ENCODE data around the gene DAPK3. TPM values are rescaled to one million over a fixed set of nuclear protein-coding genes. Genes with fewer than 3 reads are reported as not detected.

Gene DAPK3
- total RNA-seq, 1 experiment from 2014 or later: 75.4 TPM

- DNase-seq (ENCODE audit: low spot score): no peak
Measured at GRCh38 chr19:3919793-3920192, 51.1 kb downstream of the DAPK3 start.

DNA sequence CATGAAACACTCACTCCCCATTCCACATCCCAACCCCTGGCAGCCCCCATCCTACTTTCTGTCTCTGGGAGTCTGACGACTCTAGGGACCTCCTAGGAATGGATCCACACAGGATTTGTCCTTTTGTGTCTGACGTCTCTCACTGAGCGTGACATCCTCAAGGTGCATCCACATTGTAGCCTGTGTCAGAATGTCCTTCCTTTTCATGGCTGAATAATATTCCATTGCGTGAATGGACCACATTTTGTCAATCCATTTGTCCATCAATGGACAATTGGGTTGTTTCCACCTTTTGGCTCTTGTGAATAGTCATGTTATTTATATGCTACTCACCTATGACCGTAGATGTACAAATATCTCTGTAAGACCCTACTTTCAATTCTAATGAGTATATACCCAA, 54.9 kb downstream of the DAPK3 start:
- DNase-seq (ENCODE audit: low spot score): no peak

GRCh38 chr19:3914199-3914598, 56.7 kb downstream of the DAPK3 start:
- DNase-seq (ENCODE audit: low spot score): no peak

- DNase-seq (ENCODE audit: low spot score): no peak
Measured at GRCh38 chr19:3910105-3910504, 60.8 kb downstream of the DAPK3 start.

Small RNAs within 50 kb of the gene (small RNA-seq; reads per million reads assigned to genes)
- gene RN7SL202P (not detected), gene SNORD37 (13.4 reads per million, percentile 90 among the genes with 10 or more reads in this experiment)

Other genes with a start within 250 kb of the DAPK3 start
- gene APBA3, start 209.4 kb downstream of the DAPK3 start, total RNA-seq (2014; rRNA removed; shearing (Covaris generic)): 31.4 TPM in 2 replicates
- gene MRPL54, start 208.4 kb downstream of the DAPK3 start, total RNA-seq (2014; rRNA removed; shearing (Covaris generic)): 50.7 and 59.5 TPM in 2 replicates
- gene RAX2, start 198.9 kb downstream of the DAPK3 start, total RNA-seq (2014; rRNA removed; shearing (Covaris generic)): not detected in 2 replicates
- 0.92 TPM in 1 of 2 replicates, not detected in the other for gene MATK, start 184.7 kb downstream of the DAPK3 start, total RNA-seq (2014; rRNA removed; shearing (Covaris generic))
- not detected in 2 replicates for gene ZFR2, start 102.1 kb downstream of the DAPK3 start, total RNA-seq (2014; rRNA removed; shearing (Covaris generic))
- gene ATCAY, start 90.4 kb downstream of the DAPK3 start, total RNA-seq (2014; rRNA removed; shearing (Covaris generic)): not detected in 2 replicates
- gene NMRK2, start 38.0 kb downstream of the DAPK3 start, total RNA-seq (2014; rRNA removed; shearing (Covaris generic)): not detected in 2 replicates
- gene EEF2, start 14.4 kb upstream of the DAPK3 start, total RNA-seq (2014; rRNA removed; shearing (Covaris generic)): 2,153 and 2,165 TPM in 2 replicates
- 40.6 and 40.8 TPM in 2 replicates for gene PIAS4, start 36.6 kb upstream of the DAPK3 start, total RNA-seq (2014; rRNA removed; shearing (Covaris generic))
- gene ZBTB7A, start 95.8 kb upstream of the DAPK3 start, total RNA-seq (2014; rRNA removed; shearing (Covaris generic)): 67.4 and 72.7 TPM in 2 replicates
- gene MAP2K2, start 153.0 kb upstream of the DAPK3 start, total RNA-seq (2014; rRNA removed; shearing (Covaris generic)): 212 and 232 TPM in 2 replicates
- gene CREB3L3, start 182.5 kb upstream of the DAPK3 start, total RNA-seq (2014; rRNA removed; shearing (Covaris generic)): not detected in 2 replicates
- 24.2 and 27.4 TPM in 2 replicates for gene SIRT6, start 211.5 kb upstream of the DAPK3 start, total RNA-seq (2014; rRNA removed; shearing (Covaris generic))
- 0.20 and 0.89 TPM in 2 replicates for gene ANKRD24, start 211.6 kb upstream of the DAPK3 start, total RNA-seq (2014; rRNA removed; shearing (Covaris generic))

Measured in HT-29 (cell line).